IPS DF 6.9 (cell line): ENCODE measurements around the gene TNNT2.

Experiments used
- DNase-seq: peaks from one replicate; pipeline ENCODE4 v3.0.0-alpha.2; 2013; ENCODE audit warnings: low read depth, low spot score
- H3K27ac ChIP-seq: one replicate; pipeline ENCODE4 v1.5.1; 2013; ENCODE audit warnings: low read length, control low read depth
- H3K27me3 ChIP-seq: 2 replicates; pipeline ENCODE4 v1.6.1; 2013; ENCODE audit warnings: mild to moderate bottlenecking, low read length; ENCODE audit not compliant: control insufficient read depth, insufficient read depth
- H3K36me3 ChIP-seq: 2 replicates; pipeline ENCODE4 v1.6.1; 2013; ENCODE audit warnings: low read length; ENCODE audit not compliant: control insufficient read depth, insufficient read depth
- H3K4me1 ChIP-seq: 2 replicates; pipeline ENCODE4 v1.6.1; 2013; ENCODE audit warnings: low read length; ENCODE audit not compliant: control insufficient read depth, insufficient read depth
- H3K4me3 ChIP-seq: 2 replicates; pipeline ENCODE4 v1.5.1; 2013; ENCODE audit warnings: mild to moderate bottlenecking, low read length
- H3K9me3 ChIP-seq: 2 replicates; pipeline ENCODE4 v1.6.1; 2013; ENCODE audit warnings: low read length, inconsistent platforms; ENCODE audit not compliant: control insufficient read depth, insufficient read depth
- WGBS: extraction: QIAGEN DNeasy Blood & Tissue Kit; methylation state at CpG from one replicate; pipeline ENCODE4 v1.1.7; 2013; ENCODE audit warnings: mixed read lengths, missing lambda C conversion rate; ENCODE audit not compliant: insufficient read length, insufficient coverage; 5-methylcytosine and 5-hydroxymethylcytosine counted together

The TNNT2 gene

DNA sequence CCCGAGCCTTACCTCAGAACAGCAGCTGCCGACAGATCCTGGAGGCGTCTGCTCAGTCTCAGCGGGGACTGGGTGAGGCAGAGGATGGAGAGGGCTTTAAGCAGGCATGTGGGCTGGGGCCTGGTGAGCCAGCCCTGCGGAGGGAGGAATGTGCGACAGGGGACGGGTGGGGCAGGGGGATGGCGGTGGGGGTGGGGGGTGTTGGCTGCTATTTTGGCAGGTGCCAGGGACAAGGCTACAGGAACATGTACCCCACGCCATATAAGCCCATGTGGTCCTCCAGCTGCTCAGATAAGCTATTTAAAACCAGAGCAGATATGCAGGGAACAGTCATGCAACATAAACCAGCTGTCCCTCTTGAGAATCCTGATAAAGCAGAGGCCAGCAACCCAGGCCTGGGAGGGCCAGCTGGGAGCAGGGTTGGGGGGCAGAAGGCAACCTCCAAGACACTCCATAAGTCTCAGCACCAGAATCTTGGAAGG lies at the start of gene TNNT2:
TSS of gene TNNT2 (minus strand) at position 70 of the 482 bp plus-strand sequence. CDS start 4,426 bp downstream, outside the sequence.
- Histone ChIP-seq H3K36me3 (no peaks in the 10 kb centered on the region), H3K4me1 (peaks cover 25% of the 10 kb centered on the region), H3K4me3 (no peak within 1 kb of the TSS), H3K27ac (no peak within 1 kb of the TSS), H3K9me3 (no peaks in the 10 kb centered on the region), H3K27me3 (no peaks in the 10 kb centered on the region)
- no peak for DNase-seq
- WGBS: no CpG with 5 or more reads among the region's 9 CpGs

DNA sequence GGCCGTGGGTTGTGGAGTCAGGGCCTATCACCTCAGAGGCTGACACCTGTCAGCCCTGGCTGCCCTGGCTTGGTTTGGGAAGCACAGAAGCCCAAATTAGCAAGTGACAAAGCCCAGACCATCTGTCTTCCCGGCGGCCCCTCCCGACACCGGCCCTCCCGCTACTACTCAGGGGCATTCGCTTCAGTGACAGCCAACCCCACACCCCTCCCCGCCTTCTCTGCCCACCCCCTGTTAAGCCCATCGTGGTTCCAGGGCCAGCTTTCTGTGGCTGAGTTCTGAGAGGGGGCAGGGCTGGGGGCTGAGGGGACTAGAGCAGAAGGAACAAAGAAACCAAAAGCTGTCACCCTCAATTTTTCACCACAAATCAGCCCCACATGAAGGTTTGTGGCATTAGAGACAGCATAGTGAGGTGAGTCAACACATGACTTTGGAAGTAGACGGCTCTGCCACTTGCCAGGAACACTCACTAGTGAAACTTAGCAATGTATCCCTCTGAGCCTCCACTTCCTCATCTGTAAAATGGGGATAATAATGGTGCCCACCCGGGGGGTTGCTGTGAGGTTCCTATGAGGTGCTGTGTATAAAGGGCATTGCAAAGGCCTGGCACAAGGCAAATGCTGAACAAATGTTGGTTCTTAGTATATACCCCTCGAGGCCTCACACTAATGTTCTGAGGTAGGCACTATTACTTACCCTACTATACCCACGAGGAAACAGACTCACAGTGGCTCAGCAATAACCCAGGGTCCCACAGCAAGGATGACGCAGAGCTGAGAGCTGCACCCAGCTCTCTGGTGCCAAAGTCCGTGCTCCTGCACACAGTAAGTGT lies 49.2 kb upstream of the TNNT2 start:
- no CpG with 5 or more reads among the region's 15 CpGs for WGBS
- no peak overlapping the region for H3K4me3 ChIP-seq
- H3K9me3 ChIP-seq: no peaks in the 10 kb centered on the region
- no peak overlapping the region for H3K27ac ChIP-seq
- 0 out of 2 replicates have a peak, but pooled peaks cover 1% of the 10 kb centered on the region for H3K4me1 ChIP-seq
- H3K36me3 ChIP-seq: no peaks in the 10 kb centered on the region
- DNase-seq: no peak
- H3K27me3 ChIP-seq: no peaks in the 10 kb centered on the region

DNA sequence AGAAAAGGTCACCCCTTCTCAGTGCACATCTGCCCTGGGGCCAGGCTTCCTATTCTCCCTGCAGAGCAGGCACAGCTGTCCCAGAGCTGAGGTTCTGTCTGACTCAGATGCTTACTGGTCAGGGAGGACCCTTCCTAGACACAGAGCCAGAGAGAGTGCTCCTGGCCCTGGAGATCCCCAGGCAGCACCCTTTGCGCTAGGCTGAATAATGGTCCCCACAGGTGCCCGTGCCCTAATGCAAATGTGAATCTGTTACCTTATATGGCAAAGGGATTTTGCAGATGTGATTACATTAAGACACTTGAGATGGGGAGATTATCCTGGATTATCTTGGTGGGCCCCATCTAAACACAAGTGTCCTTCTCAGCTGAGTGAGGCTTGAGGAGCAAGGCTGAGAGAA lies 46.7 kb upstream of the TNNT2 start:
- DNase-seq: no peak

DNA sequence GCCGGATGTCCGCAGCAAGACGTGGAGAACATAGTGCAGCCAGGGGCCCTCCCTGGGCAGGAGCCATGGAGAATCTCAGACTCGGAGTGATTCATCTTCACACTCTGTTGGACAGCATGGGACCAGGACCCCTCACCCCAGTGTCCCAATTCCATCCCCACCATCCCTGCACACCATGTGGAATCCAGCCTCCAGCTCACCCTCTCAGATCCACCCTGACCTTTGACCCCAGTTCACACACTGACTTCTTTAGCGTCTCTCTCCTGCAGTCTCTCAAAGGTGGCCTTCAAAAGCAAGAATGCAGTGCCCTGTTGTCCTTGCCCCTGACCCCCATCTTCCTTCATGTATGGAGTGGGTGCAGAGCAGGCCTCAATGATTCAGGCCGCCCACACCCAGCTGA lies 46.2 kb upstream of the TNNT2 start:
- H3K4me3 ChIP-seq: no peak overlapping the region
- H3K9me3 ChIP-seq: no peaks in the 10 kb centered on the region
- no peaks in the 10 kb centered on the region for H3K27me3 ChIP-seq
- H3K4me1 ChIP-seq: peaks cover 3% of the 10 kb centered on the region
- H3K27ac ChIP-seq: no peak overlapping the region
- no peak for DNase-seq
- no CpG with 5 or more reads among the region's 6 CpGs for WGBS
- H3K36me3 ChIP-seq: no peaks in the 10 kb centered on the region

More for the DNA sequence above, 46.7 kb upstream of the TNNT2 start:
- Histone ChIP-seq H3K9me3 (no peaks in the 10 kb centered on the region), H3K36me3 (no peaks in the 10 kb centered on the region), H3K4me1 (peaks cover 3% of the 10 kb centered on the region), H3K27ac (no peak overlapping the region), H3K27me3 (no peaks in the 10 kb centered on the region), H3K4me3 (no peak overlapping the region)
- no CpG with 5 or more reads among the region's 2 CpGs for WGBS

DNA sequence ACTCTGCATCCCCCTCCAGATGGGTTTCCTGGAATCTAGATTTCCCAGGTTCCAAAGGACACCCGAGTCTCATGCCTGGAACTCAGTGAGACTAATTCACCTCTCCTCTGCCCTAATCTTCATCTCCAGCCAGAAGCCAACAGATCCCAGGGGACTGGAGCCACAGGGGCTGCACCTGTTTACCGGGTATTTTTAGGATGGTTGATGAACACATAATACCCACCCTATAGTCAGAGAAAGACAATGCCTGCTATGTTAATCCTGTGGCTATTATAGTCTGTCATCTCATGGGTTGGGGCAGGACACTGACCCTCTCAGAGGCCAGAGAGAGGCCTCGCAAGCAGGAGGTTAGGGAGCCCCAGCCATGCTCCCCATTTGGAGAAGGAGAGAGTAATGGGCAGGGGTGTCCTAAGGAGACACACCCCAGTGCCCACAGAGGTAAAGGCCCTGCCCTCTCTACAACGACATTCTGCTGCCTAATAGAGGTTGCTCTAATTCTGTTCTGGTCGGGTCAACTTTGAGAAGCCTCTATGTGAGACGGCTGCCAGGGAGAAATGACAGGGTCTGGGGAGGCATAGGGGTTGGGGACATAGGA lies 45.1 kb upstream of the TNNT2 start:
- WGBS: no CpG with 5 or more reads among the region's 6 CpGs
- peaks cover 3% of the 10 kb centered on the region for H3K4me1 ChIP-seq
- H3K27me3 ChIP-seq: no peaks in the 10 kb centered on the region
- H3K36me3 ChIP-seq: no peaks in the 10 kb centered on the region
- no peak overlapping the region for H3K27ac ChIP-seq
- H3K9me3 ChIP-seq: no peaks in the 10 kb centered on the region
- H3K4me3 ChIP-seq: no peak overlapping the region
- DNase-seq: no peak

DNA sequence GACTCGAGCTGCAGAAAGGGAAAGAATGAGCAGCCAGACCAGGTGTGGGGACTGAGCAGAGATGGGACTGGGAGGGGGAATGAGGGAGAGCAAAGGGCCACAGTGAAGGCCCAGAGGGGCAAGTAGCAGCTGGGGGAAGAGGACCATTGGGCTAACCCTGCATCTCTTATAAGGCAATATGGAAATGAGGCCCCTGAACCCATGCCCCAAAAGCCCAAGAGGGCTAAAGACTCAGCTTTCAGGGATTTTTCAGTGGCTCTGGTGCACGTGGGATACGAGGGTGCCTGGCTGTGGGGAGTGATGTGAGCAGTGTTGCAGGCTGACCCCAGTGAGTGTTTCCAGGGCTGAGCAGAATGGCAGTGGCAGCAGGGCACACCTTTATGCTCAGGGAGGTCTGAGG lies 44.5 kb upstream of the TNNT2 start:
- no peak overlapping the region for H3K27ac ChIP-seq
- no peak for DNase-seq
- H3K4me1 ChIP-seq: peaks cover 3% of the 10 kb centered on the region
- no peaks in the 10 kb centered on the region for H3K27me3 ChIP-seq
- no peaks in the 10 kb centered on the region for H3K9me3 ChIP-seq
- H3K4me3 ChIP-seq: no peak overlapping the region
- no CpG with 5 or more reads among the region's 3 CpGs for WGBS
- no peaks in the 10 kb centered on the region for H3K36me3 ChIP-seq

DNA sequence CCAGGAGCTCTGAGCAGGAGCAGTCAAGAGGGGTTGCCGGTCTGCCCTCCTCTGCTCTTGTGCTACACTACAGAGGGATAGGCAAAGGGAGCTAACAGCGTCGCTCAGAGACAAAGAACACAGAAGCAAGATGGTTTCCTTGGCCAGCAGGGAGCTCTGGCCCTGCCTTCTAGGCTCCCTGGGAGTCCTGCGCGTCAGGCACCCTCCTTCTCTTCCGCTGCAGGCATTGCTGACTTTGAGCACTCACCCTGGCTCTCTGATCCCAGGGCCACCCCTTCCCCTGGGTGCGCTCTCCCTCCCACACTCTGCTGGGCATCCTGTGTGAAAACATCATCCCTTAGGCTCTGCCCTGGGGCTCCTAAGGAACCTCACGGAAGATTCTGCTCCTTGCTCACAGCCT lies 43.6 kb upstream of the TNNT2 start:
- no CpG with 5 or more reads among the region's 8 CpGs for WGBS
- Histone ChIP-seq H3K27me3 (no peaks in the 10 kb centered on the region), H3K9me3 (no peaks in the 10 kb centered on the region), H3K4me3 (no peak overlapping the region), H3K36me3 (no peaks in the 10 kb centered on the region), H3K27ac (no peak overlapping the region), H3K4me1 (peaks cover 3% of the 10 kb centered on the region)
- DNase-seq: no peak

DNA sequence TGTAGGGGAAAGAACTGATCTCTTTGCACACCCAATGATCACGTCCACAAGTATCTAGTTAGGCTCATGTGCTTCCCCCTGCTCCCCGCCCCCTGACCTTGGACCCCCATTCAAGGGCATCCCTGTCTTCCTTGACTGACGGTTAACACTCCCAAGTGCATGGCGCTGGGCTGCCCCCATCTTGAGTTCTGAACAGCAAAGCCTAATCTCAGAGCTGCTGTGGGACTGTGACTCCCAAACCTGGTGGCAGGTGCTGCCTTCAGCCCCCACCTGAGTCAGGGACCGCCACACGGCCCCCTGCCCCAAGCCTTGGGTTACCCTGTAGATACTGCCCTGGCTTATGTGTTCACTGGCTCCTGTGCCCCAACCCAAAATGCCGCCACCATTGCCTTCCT lies 43.1 kb upstream of the TNNT2 start:
- no peak for DNase-seq
- Histone ChIP-seq H3K4me3 (no peak overlapping the region), H3K4me1 (peaks cover 3% of the 10 kb centered on the region), H3K27ac (no peak overlapping the region), H3K9me3 (no peaks in the 10 kb centered on the region), H3K36me3 (no peaks in the 10 kb centered on the region), H3K27me3 (no peaks in the 10 kb centered on the region)
- no CpG with 5 or more reads among the region's 7 CpGs for WGBS

DNA sequence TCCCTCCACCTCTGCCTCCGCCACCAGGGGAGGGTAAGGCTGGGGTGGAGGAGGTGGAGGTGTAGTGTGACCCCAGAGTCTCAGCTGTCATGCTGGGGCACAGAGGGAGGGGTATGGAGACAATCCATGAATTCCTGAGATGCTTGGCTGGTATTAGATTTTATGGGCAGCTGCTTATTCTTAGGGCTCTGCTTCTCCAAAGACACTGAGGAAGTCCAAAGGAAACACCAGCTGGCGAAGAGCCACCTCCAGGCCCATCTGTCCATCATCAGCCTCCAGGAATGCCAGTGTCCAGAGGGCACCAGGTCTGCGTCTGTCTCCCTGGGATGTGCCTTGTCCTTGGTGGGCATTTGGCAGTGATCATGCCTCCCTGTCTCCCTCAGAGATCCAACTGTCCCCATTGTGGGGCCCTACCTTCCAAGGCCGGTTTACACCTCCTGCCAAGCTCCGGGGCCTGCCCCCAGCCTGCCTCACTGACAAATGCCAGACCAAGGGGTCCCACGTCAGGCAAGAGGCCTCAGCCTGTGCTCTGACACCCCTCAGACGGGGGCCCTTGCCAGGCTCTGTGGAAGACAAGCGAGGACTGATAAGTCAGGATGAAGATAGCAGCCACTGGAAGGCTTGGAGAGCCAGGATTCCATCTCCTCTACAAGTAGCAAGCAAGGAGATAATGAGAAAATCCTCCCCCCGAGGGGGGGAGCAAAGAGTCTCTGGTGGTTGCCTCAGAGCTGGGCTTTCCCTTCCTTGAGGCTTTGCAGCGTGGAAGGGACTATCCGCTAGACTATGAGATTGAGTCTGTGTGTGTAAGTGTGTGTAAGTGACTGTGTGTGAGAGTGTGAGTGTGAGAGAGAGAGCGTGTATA lies 42.5 kb upstream of the TNNT2 start:
- DNase-seq: no peak
- H3K36me3 ChIP-seq: no peaks in the 10 kb centered on the region
- H3K27ac ChIP-seq: no peak overlapping the region
- H3K9me3 ChIP-seq: no peaks in the 10 kb centered on the region; the same call in 1 of the 2 replicates
- H3K27me3 ChIP-seq: no peaks in the 10 kb centered on the region
- no peak overlapping the region for H3K4me3 ChIP-seq
- 100% methylated on average over 1 of the region's 12 CpGs for WGBS
- H3K4me1 ChIP-seq: peaks cover 3% of the 10 kb centered on the region

DNA sequence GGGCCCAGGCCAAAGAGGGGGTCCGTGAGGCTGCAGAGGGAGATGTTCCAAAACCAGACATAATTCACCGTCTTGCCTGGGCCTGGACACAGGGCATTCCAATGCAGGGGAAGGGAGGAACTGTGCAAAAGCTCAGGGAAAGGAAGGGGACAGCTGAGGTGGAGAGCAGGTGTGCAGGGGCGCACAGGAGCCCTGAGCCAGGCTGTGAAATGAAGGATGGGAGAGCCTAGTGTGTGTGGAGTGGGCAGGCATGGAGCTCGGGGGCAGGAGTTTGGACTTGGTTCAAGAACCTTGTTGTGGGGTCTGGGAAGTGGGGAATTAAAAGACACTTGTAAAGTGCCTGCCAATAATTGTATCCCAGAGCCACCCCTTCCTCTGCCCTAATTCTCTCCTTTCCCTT lies 41.8 kb upstream of the TNNT2 start:
- H3K4me3 ChIP-seq: no peak overlapping the region
- no CpG with 5 or more reads among the region's 4 CpGs for WGBS
- DNase-seq: no peak
- no peaks in the 10 kb centered on the region; the same call in 1 of the 2 replicates for H3K9me3 ChIP-seq
- H3K36me3 ChIP-seq: no peaks in the 10 kb centered on the region
- no peaks in the 10 kb centered on the region for H3K27me3 ChIP-seq
- H3K27ac ChIP-seq: no peak overlapping the region
- H3K4me1 ChIP-seq: peaks cover 3% of the 10 kb centered on the region
